ENCODE measurements around the gene L3MBTL4.
A peak's percentile ranks its signal among the peaks of the same experiment; 100 is the strongest.
"Not testable (repeated sequence)": the region's sequence is repeated elsewhere in the genome, so short reads cannot be mapped to it uniquely, and the experiment has no call there.

Gene L3MBTL4

GRCh38 chr18:6382963-6383362 is 31.7 kb downstream of the L3MBTL4 start:
- no peak overlapping the region for H3K27ac ChIP-seq (ENCODE audit: low read depth, low read length)
- H3K9me3 ChIP-seq (ENCODE audit: control insufficient read depth in 1 of 2, low read length in 2 of 2): no peaks in the 10 kb centered on the region

GRCh38 chr18:6377473-6377872 is 37.2 kb downstream of the L3MBTL4 start:
- not testable (repeated sequence) for H3K9ac ChIP-seq (ENCODE audit: low read depth in 1 of 2, low read length in 2 of 2); H3K27me3 ChIP-seq (ENCODE audit: control insufficient read depth in 1 of 2, insufficient read depth in 2 of 2, low read length in 2 of 2); H3K4me3 ChIP-seq (ENCODE audit: low read depth in 1 of 2, low read length in 2 of 2); H3K9me3 ChIP-seq (ENCODE audit: control insufficient read depth in 1 of 2, low read length in 2 of 2); H3K27ac ChIP-seq (ENCODE audit: low read depth, low read length); H3K36me3 ChIP-seq (ENCODE audit: control insufficient read depth in 1 of 2, insufficient read depth in 2 of 2, low read length in 2 of 2)
- peaks cover 11 to 12% of the 10 kb centered on the region in 2 donors for H3K4me1 ChIP-seq (ENCODE audit: control insufficient read depth in 1 of 2, insufficient read depth in 2 of 2, low read length in 2 of 2)

More at GRCh38 chr18:6382963-6383362, 31.7 kb downstream of the L3MBTL4 start:
- H3K27me3 ChIP-seq (ENCODE audit: control insufficient read depth in 1 of 2, insufficient read depth in 2 of 2, low read length in 2 of 2): no peaks in the 10 kb centered on the region
- no peaks in the 10 kb centered on the region for H3K4me1 ChIP-seq (ENCODE audit: control insufficient read depth in 1 of 2, insufficient read depth in 2 of 2, low read length in 2 of 2)
- no peak overlapping the region for H3K4me3 ChIP-seq (ENCODE audit: low read depth in 1 of 2, low read length in 2 of 2)
- H3K36me3 ChIP-seq (ENCODE audit: control insufficient read depth in 1 of 2, insufficient read depth in 2 of 2, low read length in 2 of 2): no peaks in the 10 kb centered on the region
- no peak overlapping the region for H3K9ac ChIP-seq (ENCODE audit: low read depth in 1 of 2, low read length in 2 of 2)

- H3K9ac ChIP-seq (ENCODE audit: low read depth in 1 of 2, low read length in 2 of 2): no peak overlapping the region
- no peak overlapping the region for H3K4me3 ChIP-seq (ENCODE audit: low read depth in 1 of 2, low read length in 2 of 2)
- no peaks in the 10 kb centered on the region for H3K36me3 ChIP-seq (ENCODE audit: control insufficient read depth in 1 of 2, insufficient read depth in 2 of 2, low read length in 2 of 2)
- H3K9me3 ChIP-seq (ENCODE audit: control insufficient read depth in 1 of 2, low read length in 2 of 2): no peaks in the 10 kb centered on the region
- no peak overlapping the region for H3K27ac ChIP-seq (ENCODE audit: low read depth, low read length)
- no peaks in the 10 kb centered on the region for H3K27me3 ChIP-seq (ENCODE audit: control insufficient read depth in 1 of 2, insufficient read depth in 2 of 2, low read length in 2 of 2)
- H3K4me1 ChIP-seq (ENCODE audit: control insufficient read depth in 1 of 2, insufficient read depth in 2 of 2, low read length in 2 of 2): peaks cover 11 to 12% of the 10 kb centered on the region in 2 donors
Measured at GRCh38 chr18:6376433-6377229, 38.1 kb downstream of the L3MBTL4 start.

GRCh38 chr18:6374935-6375529 is 39.7 kb downstream of the L3MBTL4 start:
- no peaks in the 10 kb centered on the region for H3K36me3 ChIP-seq (ENCODE audit: control insufficient read depth in 1 of 2, insufficient read depth in 2 of 2, low read length in 2 of 2)
- H3K27me3 ChIP-seq (ENCODE audit: control insufficient read depth in 1 of 2, insufficient read depth in 2 of 2, low read length in 2 of 2): no peaks in the 10 kb centered on the region
- H3K4me1 ChIP-seq (ENCODE audit: control insufficient read depth in 1 of 2, insufficient read depth in 2 of 2, low read length in 2 of 2): peaks cover 18 to 21% of the 10 kb centered on the region in 2 donors
- no peak overlapping the region for H3K4me3 ChIP-seq (ENCODE audit: low read depth in 1 of 2, low read length in 2 of 2)
- no peak overlapping the region for H3K27ac ChIP-seq (ENCODE audit: low read depth, low read length)
- no peak overlapping the region for H3K9ac ChIP-seq (ENCODE audit: low read depth in 1 of 2, low read length in 2 of 2)
- H3K9me3 ChIP-seq (ENCODE audit: control insufficient read depth in 1 of 2, low read length in 2 of 2): no peaks in the 10 kb centered on the region

- Histone ChIP-seq H3K9ac (ENCODE audit: low read depth in 1 of 2, low read length in 2 of 2) (no peak overlapping the region), H3K27me3 (ENCODE audit: control insufficient read depth in 1 of 2, insufficient read depth in 2 of 2, low read length in 2 of 2) (no peaks in the 10 kb centered on the region), H3K36me3 (ENCODE audit: control insufficient read depth in 1 of 2, insufficient read depth in 2 of 2, low read length in 2 of 2) (no peaks in the 10 kb centered on the region), H3K4me3 (ENCODE audit: low read depth in 1 of 2, low read length in 2 of 2) (no peak overlapping the region), H3K4me1 (ENCODE audit: control insufficient read depth in 1 of 2, insufficient read depth in 2 of 2, low read length in 2 of 2) (peaks cover 18 to 21% of the 10 kb centered on the region in 2 donors), H3K27ac (ENCODE audit: low read depth, low read length) (no peak overlapping the region), H3K9me3 (ENCODE audit: control insufficient read depth in 1 of 2, low read length in 2 of 2) (no peaks in the 10 kb centered on the region)
Measured at GRCh38 chr18:6374340-6374739, 40.4 kb downstream of the L3MBTL4 start.

- no peaks in the 10 kb centered on the region for H3K27me3 ChIP-seq (ENCODE audit: control insufficient read depth in 1 of 2, insufficient read depth in 2 of 2, low read length in 2 of 2)
- H3K9ac ChIP-seq (ENCODE audit: low read depth in 1 of 2, low read length in 2 of 2): no peak overlapping the region
- no peak overlapping the region for H3K4me3 ChIP-seq (ENCODE audit: low read depth in 1 of 2, low read length in 2 of 2)
- H3K36me3 ChIP-seq (ENCODE audit: control insufficient read depth in 1 of 2, insufficient read depth in 2 of 2, low read length in 2 of 2): no peaks in the 10 kb centered on the region
- peaks cover 18 to 21% of the 10 kb centered on the region in 2 donors for H3K4me1 ChIP-seq (ENCODE audit: control insufficient read depth in 1 of 2, insufficient read depth in 2 of 2, low read length in 2 of 2)
- H3K27ac ChIP-seq (ENCODE audit: low read depth, low read length): no peak overlapping the region
- no peaks in the 10 kb centered on the region for H3K9me3 ChIP-seq (ENCODE audit: control insufficient read depth in 1 of 2, low read length in 2 of 2)
Measured at GRCh38 chr18:6373187-6373586, 41.5 kb downstream of the L3MBTL4 start.

GRCh38 chr18:6370886-6371635 is 43.6 kb downstream of the L3MBTL4 start:
- Histone ChIP-seq H3K27me3 (ENCODE audit: control insufficient read depth in 1 of 2, insufficient read depth in 2 of 2, low read length in 2 of 2) (no peaks in the 10 kb centered on the region), H3K4me3 (ENCODE audit: low read depth in 1 of 2, low read length in 2 of 2) (peak overlapping the region in 1 of 2 donors; percentile 16), H3K27ac (ENCODE audit: low read depth, low read length) (no peak overlapping the region)

GRCh38 chr18:6370410-6370809 is 44.3 kb downstream of the L3MBTL4 start:
- H3K4me3 ChIP-seq (ENCODE audit: low read depth in 1 of 2, low read length in 2 of 2): peak overlapping the region in 1 of 2 donors; percentile 28
- no peaks in the 10 kb centered on the region for H3K36me3 ChIP-seq (ENCODE audit: control insufficient read depth in 1 of 2, insufficient read depth in 2 of 2, low read length in 2 of 2)
- H3K4me1 ChIP-seq (ENCODE audit: control insufficient read depth in 1 of 2, insufficient read depth in 2 of 2, low read length in 2 of 2): peaks cover 17 to 21% of the 10 kb centered on the region in 2 donors
- no peaks in the 10 kb centered on the region for H3K9me3 ChIP-seq (ENCODE audit: control insufficient read depth in 1 of 2, low read length in 2 of 2)
- no peak overlapping the region for H3K9ac ChIP-seq (ENCODE audit: low read depth in 1 of 2, low read length in 2 of 2)
- no peaks in the 10 kb centered on the region for H3K27me3 ChIP-seq (ENCODE audit: control insufficient read depth in 1 of 2, insufficient read depth in 2 of 2, low read length in 2 of 2)
- no peak overlapping the region for H3K27ac ChIP-seq (ENCODE audit: low read depth, low read length)

More at GRCh38 chr18:6370886-6371635, 43.6 kb downstream of the L3MBTL4 start:
- Histone ChIP-seq H3K4me1 (ENCODE audit: control insufficient read depth in 1 of 2, insufficient read depth in 2 of 2, low read length in 2 of 2) (peaks cover 18 to 21% of the 10 kb centered on the region in 2 donors), H3K9me3 (ENCODE audit: control insufficient read depth in 1 of 2, low read length in 2 of 2) (no peaks in the 10 kb centered on the region), H3K36me3 (ENCODE audit: control insufficient read depth in 1 of 2, insufficient read depth in 2 of 2, low read length in 2 of 2) (no peaks in the 10 kb centered on the region), H3K9ac (ENCODE audit: low read depth in 1 of 2, low read length in 2 of 2) (no peak overlapping the region)

- no peak overlapping the region for H3K27ac ChIP-seq (ENCODE audit: low read depth, low read length)
- H3K36me3 ChIP-seq (ENCODE audit: control insufficient read depth in 1 of 2, insufficient read depth in 2 of 2, low read length in 2 of 2): no peaks in the 10 kb centered on the region
- no peaks in the 10 kb centered on the region for H3K27me3 ChIP-seq (ENCODE audit: control insufficient read depth in 1 of 2, insufficient read depth in 2 of 2, low read length in 2 of 2)
- H3K9me3 ChIP-seq (ENCODE audit: control insufficient read depth in 1 of 2, low read length in 2 of 2): no peaks in the 10 kb centered on the region
- H3K4me1 ChIP-seq (ENCODE audit: control insufficient read depth in 1 of 2, insufficient read depth in 2 of 2, low read length in 2 of 2): peaks cover 6 to 9% of the 10 kb centered on the region in 2 donors
- no peak overlapping the region for H3K4me3 ChIP-seq (ENCODE audit: low read depth in 1 of 2, low read length in 2 of 2)
- no peak overlapping the region for H3K9ac ChIP-seq (ENCODE audit: low read depth in 1 of 2, low read length in 2 of 2)
Measured at GRCh38 chr18:6368017-6368416, 46.7 kb downstream of the L3MBTL4 start.

GRCh38 chr18:6367208-6367607 is 47.5 kb downstream of the L3MBTL4 start:
- no peak overlapping the region for H3K4me3 ChIP-seq (ENCODE audit: low read depth in 1 of 2, low read length in 2 of 2)

More at GRCh38 chr18:6367208-6367607, 47.5 kb downstream of the L3MBTL4 start:
- no peak overlapping the region for H3K27ac ChIP-seq (ENCODE audit: low read depth, low read length)
- H3K4me1 ChIP-seq (ENCODE audit: control insufficient read depth in 1 of 2, insufficient read depth in 2 of 2, low read length in 2 of 2): peaks cover 6 to 9% of the 10 kb centered on the region in 2 donors
- H3K36me3 ChIP-seq (ENCODE audit: control insufficient read depth in 1 of 2, insufficient read depth in 2 of 2, low read length in 2 of 2): no peaks in the 10 kb centered on the region
- no peaks in the 10 kb centered on the region for H3K9me3 ChIP-seq (ENCODE audit: control insufficient read depth in 1 of 2, low read length in 2 of 2)
- no peak overlapping the region for H3K9ac ChIP-seq (ENCODE audit: low read depth in 1 of 2, low read length in 2 of 2)
- H3K27me3 ChIP-seq (ENCODE audit: control insufficient read depth in 1 of 2, insufficient read depth in 2 of 2, low read length in 2 of 2): no peaks in the 10 kb centered on the region

Measured in duodenal mucosa (tissue), 2 donors.